Thyroid gland (tissue), 4 donors: ENCODE data around the gene GPSM1. TPM values are rescaled to one million over a fixed set of nuclear protein-coding genes. Genes with fewer than 3 reads are reported as not detected.

ENCODE experiments used
- DNase-seq, 2 donors: peaks; one replicate each; pipeline ENCODE4 v3.0.0-alpha.2; 2019
- H3K27ac ChIP-seq, 3 donors: fragments of 200-600 bp; sonication (generic); 1 replicate in 2 of 3; 2 replicates in 1 of 3; pipeline ENCODE4 v1.5.1; 2016 to 2019; ENCODE audit warnings: mild to moderate bottlenecking in 1 of 3, moderate library complexity in 1 of 3
- H3K27me3 ChIP-seq: fragments of 200-600 bp; sonication (generic); one replicate; pipeline ENCODE4 v1.5.1; 2019
- H3K36me3 ChIP-seq, 2 donors: fragments of 200-600 bp; sonication (generic); one replicate each; pipeline ENCODE4 v1.5.1; 2016 to 2019
- H3K4me1 ChIP-seq, 2 donors: fragments of 200-600 bp; sonication (generic); one replicate each; pipeline ENCODE4 v1.5.1; 2017 to 2019
- H3K4me3 ChIP-seq, 3 donors: fragments of 200-600 bp; sonication (generic); replicated peaks in 1 of 3; 1 replicate in 2 of 3; 2 replicates in 1 of 3; pipeline ENCODE4 v1.5.1; 2016; ENCODE audit warnings: mild to moderate bottlenecking in 1 of 3
- H3K9me3 ChIP-seq: fragments of 200-600 bp; sonication (generic); one replicate; pipeline ENCODE4 v1.5.1; 2017
- POLR2A ChIP-seq, 2 donors: fragments of 450-650 bp; IDR thresholded peaks; one replicate each; pipeline ENCODE4 v1.6.1; 2017; ENCODE audit warnings: antibody characterized with exemption in 2 of 2, mild to moderate bottlenecking in 2 of 2, moderate library complexity in 1 of 2
- WGBS, 2 donors: methylation state at CpG; one replicate each; pipeline ENCODE4 v1.1.5; 2017; 5-methylcytosine and 5-hydroxymethylcytosine counted together
- intact Hi-C: fragments of 100-400 bp; cut with DNase I; formaldehyde crosslinking; loops from one replicate; pipeline ENCODE4 v1.15.1; 2023
- total RNA-seq, 4 donors: library from RNA; depleted of rRNA; stranded (reverse); fragments of >200 nt; gene quantifications; one replicate each; pipeline ENCODE4 v1.2.3, GENCODE V29; 2016
- TF ChIP-seq, protein P1 (sequence below), 6 experiments: fragments of 200-600 bp in 3 of 6; fragments of 450-650 bp in 3 of 6; sonication (generic) in 3 of 6; IDR thresholded peaks; one replicate each; pipeline ENCODE4 v1.5.1; 2016 to 2019; ENCODE audit warnings: antibody characterized with exemption in 6 of 6, mild to moderate bottlenecking in 2 of 6, inconsistent platforms in 1 of 6, moderate library complexity in 1 of 6

Gene GPSM1
- total RNA-seq, 4 donors from 2014 or later, result 5.9 to 18.1 (median 12.2) TPM

DNA sequence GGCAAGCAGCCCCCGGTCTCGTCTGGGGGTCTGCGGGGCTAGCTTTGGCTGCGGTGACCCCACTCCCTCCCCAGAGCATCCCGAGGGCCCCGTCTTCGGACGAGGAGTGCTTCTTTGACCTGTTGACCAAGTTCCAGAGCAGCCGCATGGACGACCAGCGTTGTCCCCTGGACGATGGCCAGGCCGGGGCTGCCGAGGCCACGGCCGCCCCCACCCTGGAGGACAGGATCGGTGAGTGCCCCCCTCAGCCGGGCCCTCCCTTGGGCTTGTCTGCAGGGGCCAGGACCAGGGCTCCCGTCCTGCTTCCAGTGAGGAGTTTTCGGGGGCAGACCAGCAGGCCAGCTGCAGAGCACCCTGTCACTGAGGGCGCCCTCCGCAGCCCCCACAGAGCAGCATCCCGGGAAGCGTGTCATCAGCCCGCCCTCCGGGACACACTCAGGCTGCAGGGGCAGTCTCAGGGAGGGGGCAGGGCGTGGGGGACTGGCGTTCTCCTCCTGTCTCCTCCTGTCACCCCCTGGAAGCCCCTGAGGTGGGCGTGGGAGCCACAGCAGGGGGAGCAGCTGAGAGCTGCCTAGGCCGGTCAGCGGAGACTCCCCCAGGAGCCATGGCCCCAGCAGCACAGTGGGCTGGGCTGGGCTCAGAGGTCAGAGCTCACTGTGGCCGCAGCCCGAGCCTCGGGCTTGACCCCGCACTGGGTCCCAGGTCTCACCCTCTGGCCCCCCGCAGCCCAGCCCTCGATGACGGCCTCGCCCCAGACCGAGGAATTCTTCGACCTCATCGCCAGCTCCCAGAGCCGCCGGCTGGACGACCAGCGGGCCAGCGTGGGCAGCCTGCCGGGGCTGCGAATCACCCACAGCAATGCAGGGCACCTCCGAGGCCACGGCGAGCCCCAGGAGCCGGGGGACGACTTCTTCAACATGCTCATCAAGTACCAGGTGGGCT is 28.5 kb downstream of the GPSM1 start:
- intact Hi-C loops, result no loop called here
- Histone ChIP-seq H3K27ac (no peak overlapping the region), H3K4me1 (peaks cover 8 to 18% of the 10 kb centered on the region in 2 donors), H3K9me3 (no peaks in the 10 kb centered on the region), H3K4me3 (no peak overlapping the region), H3K36me3 (no peaks in the 10 kb centered on the region), H3K27me3 (no peaks in the 10 kb centered on the region)
- DNase-seq, result no peak
- 75 to 81% methylated on average over 13 to 23 of the region's 54 CpGs for WGBS, 2 donors
- TF ChIP-seq, protein P1, sequence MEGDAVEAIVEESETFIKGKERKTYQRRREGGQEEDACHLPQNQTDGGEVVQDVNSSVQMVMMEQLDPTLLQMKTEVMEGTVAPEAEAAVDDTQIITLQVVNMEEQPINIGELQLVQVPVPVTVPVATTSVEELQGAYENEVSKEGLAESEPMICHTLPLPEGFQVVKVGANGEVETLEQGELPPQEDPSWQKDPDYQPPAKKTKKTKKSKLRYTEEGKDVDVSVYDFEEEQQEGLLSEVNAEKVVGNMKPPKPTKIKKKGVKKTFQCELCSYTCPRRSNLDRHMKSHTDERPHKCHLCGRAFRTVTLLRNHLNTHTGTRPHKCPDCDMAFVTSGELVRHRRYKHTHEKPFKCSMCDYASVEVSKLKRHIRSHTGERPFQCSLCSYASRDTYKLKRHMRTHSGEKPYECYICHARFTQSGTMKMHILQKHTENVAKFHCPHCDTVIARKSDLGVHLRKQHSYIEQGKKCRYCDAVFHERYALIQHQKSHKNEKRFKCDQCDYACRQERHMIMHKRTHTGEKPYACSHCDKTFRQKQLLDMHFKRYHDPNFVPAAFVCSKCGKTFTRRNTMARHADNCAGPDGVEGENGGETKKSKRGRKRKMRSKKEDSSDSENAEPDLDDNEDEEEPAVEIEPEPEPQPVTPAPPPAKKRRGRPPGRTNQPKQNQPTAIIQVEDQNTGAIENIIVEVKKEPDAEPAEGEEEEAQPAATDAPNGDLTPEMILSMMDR (IDR thresholded peaks at IDR 0.05), result no peak
- no peak for TF ChIP-seq POLR2A (IDR thresholded peaks at IDR 0.05)

DNA sequence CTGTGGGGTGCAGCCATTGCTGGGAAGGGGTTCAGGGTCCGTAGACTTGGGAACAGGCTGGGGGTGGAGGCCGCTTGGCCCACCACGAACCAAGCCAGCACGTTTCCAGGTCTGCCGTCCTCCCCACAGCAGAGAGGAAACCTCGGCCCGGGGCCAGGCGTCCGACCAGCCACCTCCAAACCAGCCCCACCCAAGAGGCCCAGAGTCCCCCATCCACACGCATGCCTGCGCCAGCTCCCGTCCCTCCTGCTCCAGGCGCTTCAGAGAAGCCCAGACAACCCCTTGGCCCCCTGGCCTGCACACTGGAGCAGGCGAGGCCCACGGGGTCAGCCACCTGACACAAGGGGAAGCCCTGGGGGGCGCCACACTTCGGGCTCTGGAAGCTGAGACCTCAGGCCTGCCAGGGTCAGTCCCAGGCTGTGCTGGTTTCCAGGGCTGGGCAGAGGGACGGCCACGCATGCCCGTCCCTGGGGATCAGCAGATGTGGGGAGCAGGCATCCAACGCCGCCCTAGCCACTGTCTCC is 29.9 kb downstream of the GPSM1 start:
- DNase-seq, result no peak
- H3K4me3 ChIP-seq, result no peak overlapping the region
- no peak for TF ChIP-seq POLR2A (IDR thresholded peaks at IDR 0.05)
- TF ChIP-seq, protein P1 (IDR thresholded peaks at IDR 0.05), result no peak
- intact Hi-C loops, result no loop called here
- WGBS, 2 donors, result 90 to 96% methylated on average over 9 to 10 of the region's 22 CpGs
- H3K27ac ChIP-seq, result no peak overlapping the region
- no peaks in the 10 kb centered on the region for H3K27me3 ChIP-seq
- no peaks in the 10 kb centered on the region for H3K36me3 ChIP-seq
- peaks cover 8 to 19% of the 10 kb centered on the region in 2 donors for H3K4me1 ChIP-seq
- H3K9me3 ChIP-seq, result no peaks in the 10 kb centered on the region

DNA sequence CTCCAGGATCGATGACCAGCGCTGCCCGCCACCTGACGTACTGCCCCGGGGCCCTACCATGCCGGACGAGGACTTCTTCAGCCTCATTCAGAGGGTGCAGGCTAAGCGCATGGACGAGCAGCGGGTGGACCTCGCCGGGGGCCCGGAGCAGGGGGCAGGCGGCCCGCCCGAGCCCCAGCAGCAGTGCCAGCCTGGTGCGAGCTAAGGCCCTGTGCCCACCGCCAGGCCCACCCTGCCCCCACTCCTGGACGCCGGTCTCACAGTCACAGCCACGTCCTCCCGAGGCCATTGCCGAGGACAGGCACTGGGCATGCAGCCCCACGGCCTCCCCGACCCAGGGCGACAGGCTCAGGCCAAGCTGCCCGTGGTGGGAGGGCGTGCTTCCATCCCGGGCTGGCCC is 30.7 kb downstream of the GPSM1 start:
- Histone ChIP-seq H3K27ac (no peak overlapping the region), H3K4me1 (peaks cover 4 to 19% of the 10 kb centered on the region in 2 donors), H3K9me3 (no peaks in the 10 kb centered on the region), H3K36me3 (no peaks in the 10 kb centered on the region), H3K4me3 (no peak overlapping the region), H3K27me3 (no peaks in the 10 kb centered on the region)
- intact Hi-C loops, result no loop called here
- WGBS, 2 donors, result 90 to 94% methylated on average over 9 to 11 of the region's 29 CpGs
- DNase-seq, result no peak
- TF ChIP-seq, protein P1 (IDR thresholded peaks at IDR 0.05), result no peak
- no peak for TF ChIP-seq POLR2A (IDR thresholded peaks at IDR 0.05)

DNA sequence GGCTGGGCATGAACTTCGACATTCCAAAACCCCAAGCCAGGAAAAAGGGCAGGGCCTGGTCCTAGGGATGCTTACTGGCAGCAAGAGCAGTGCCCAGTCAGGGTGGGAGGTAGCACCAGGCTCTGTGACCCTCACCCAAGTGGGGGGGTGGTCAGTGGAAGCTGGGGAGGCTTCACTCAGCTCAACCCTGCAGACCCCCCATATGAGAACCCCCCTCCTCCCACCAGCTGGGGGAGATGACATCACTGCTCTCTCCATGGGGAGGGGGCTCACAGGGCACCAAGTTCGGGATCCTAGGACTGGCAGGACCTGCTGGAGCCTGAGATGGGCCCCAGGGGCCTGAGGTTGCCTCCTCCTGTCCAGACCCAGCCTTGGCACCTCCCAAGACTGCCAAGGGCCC is 31.5 kb downstream of the GPSM1 start:
- Histone ChIP-seq H3K4me3 (no peak overlapping the region), H3K4me1 (peaks cover 5 to 19% of the 10 kb centered on the region in 2 donors), H3K9me3 (no peaks in the 10 kb centered on the region), H3K27me3 (no peaks in the 10 kb centered on the region), H3K27ac (no peak overlapping the region), H3K36me3 (no peaks in the 10 kb centered on the region)
- intact Hi-C loops, result no loop called here
- 72 to 100% methylated on average over 1 to 2 of the region's 2 CpGs for WGBS, 2 donors
- no peak for TF ChIP-seq POLR2A (IDR thresholded peaks at IDR 0.05)
- TF ChIP-seq, protein P1 (IDR thresholded peaks at IDR 0.05), result no peak
- DNase-seq, result no peak
